Keratinocyte (primary cell): ENCODE data around the gene PPP4R3C.
"Not testable (repeated sequence)": the region's sequence is repeated elsewhere in the genome, so short reads cannot be mapped to it uniquely, and the experiment has no call there.

ENCODE experiments used
- EZH2 ChIP-seq: IDR thresholded peaks from one replicate; pipeline ENCODE4 v1.6.1; 2012; ENCODE audit warnings: inconsistent platforms, mild to moderate bottlenecking, low read length, moderate library complexity
- TF ChIP-seq, protein P1 (sequence below), 3 experiments: IDR thresholded peaks in 1 of 3; conservative IDR thresholded peaks in 1 of 3; optimal IDR thresholded peaks in 1 of 3; 2 replicates in 2 of 3; 3 replicates in 1 of 3; pipeline versions ENCODE3 to v1.5.1; 2011; ENCODE audit warnings: low read length in 3 of 3, mild to moderate bottlenecking in 3 of 3, moderate library complexity in 2 of 3, control low read depth in 1 of 3, inconsistent platforms in 1 of 3; ENCODE audit not compliant: insufficient read depth in 2 of 3; ENCODE audit errors: extremely low read depth in 1 of 3

DNA sequence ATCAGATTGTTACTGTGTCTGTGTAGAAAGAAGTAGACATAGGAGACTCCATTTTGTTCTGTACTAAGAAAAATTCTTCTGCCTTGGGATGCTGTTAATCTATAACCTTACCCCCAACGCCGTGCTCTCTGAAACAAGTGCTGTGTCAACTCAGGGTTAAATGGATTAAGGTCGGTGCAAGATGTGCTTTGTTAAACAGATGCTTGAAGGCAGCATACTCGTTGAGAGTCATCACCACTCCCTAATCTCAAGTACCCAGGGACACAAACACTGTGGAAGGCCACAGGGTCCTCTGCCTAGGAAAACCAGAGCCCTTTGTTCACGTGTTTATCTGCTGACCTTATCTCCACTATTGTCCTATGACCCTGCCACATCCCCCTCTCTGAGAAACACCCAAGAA lies 4.0 kb downstream of the PPP4R3C start:
- TF ChIP-seq, protein P1, sequence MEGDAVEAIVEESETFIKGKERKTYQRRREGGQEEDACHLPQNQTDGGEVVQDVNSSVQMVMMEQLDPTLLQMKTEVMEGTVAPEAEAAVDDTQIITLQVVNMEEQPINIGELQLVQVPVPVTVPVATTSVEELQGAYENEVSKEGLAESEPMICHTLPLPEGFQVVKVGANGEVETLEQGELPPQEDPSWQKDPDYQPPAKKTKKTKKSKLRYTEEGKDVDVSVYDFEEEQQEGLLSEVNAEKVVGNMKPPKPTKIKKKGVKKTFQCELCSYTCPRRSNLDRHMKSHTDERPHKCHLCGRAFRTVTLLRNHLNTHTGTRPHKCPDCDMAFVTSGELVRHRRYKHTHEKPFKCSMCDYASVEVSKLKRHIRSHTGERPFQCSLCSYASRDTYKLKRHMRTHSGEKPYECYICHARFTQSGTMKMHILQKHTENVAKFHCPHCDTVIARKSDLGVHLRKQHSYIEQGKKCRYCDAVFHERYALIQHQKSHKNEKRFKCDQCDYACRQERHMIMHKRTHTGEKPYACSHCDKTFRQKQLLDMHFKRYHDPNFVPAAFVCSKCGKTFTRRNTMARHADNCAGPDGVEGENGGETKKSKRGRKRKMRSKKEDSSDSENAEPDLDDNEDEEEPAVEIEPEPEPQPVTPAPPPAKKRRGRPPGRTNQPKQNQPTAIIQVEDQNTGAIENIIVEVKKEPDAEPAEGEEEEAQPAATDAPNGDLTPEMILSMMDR (optimal IDR thresholded peaks at IDR 0.05 in 1 of 3, IDR thresholded peaks at IDR 0.05 in 1 of 3, conservative IDR thresholded peaks at IDR 0.05 in 1 of 3; ENCODE audit: extremely low read depth in 1 of 3, insufficient read depth in 2 of 3, low read length in 3 of 3): not testable (repeated sequence)
- TF ChIP-seq EZH2: not testable (repeated sequence)
